ENCODE results near the gene TCEAL1. TPM values are rescaled to one million over a fixed set of nuclear protein-coding genes. Genes with fewer than 3 reads are reported as not detected.

The TCEAL1 gene
- total RNA-seq, 1 donor: 38.7 TPM

GRCh38 chrX:103629318-103630170, 769 bp downstream of the TCEAL1 start:
- Histone ChIP-seq H3K79me2 (ENCODE audit: insufficient read depth, low read length) (peaks cover 18% of the 10 kb centered on the region), H3K27ac (ENCODE audit: low read depth, low read length) (peak overlapping the region; percentile 74), H3K4me2 (ENCODE audit: insufficient read depth, low read length) (peak overlapping the region; percentile 72), H4K20me1 (ENCODE audit: insufficient read depth, low read length) (no peaks in the 10 kb centered on the region), H3K9me3 (ENCODE audit: low read depth, low read length) (no peaks in the 10 kb centered on the region), H3K4me1 (ENCODE audit: insufficient read depth, low read length) (peaks cover 3% of the 10 kb centered on the region), H3K27me3 (ENCODE audit: insufficient read depth, low read length) (peaks cover 13% of the 10 kb centered on the region), H3K36me3 (ENCODE audit: insufficient read depth, low read length) (no peaks in the 10 kb centered on the region), H2AFZ (ENCODE audit: low read length) (peak overlapping the region; percentile 90), H3K4me3 (ENCODE audit: insufficient read depth, low read length) (peak overlapping the region; percentile 82)
- DNase-seq (ENCODE audit: insufficient read length, low spot score, missing footprints): no peak
- peak; percentile 53 for TF ChIP-seq CTCF (IDR thresholded peaks at IDR 0.05; ENCODE audit: extremely low read depth, low read depth, low read length)

GRCh38 chrX:103630171-103630511, 1.4 kb downstream of the TCEAL1 start:
- Histone ChIP-seq H3K79me2 (ENCODE audit: insufficient read depth, low read length) (peaks cover 18% of the 10 kb centered on the region), H3K27ac (ENCODE audit: low read depth, low read length) (peak overlapping the region; percentile 74), H3K4me3 (ENCODE audit: insufficient read depth, low read length) (peak overlapping the region; percentile 82), H3K36me3 (ENCODE audit: insufficient read depth, low read length) (no peaks in the 10 kb centered on the region), H3K4me2 (ENCODE audit: insufficient read depth, low read length) (peak overlapping the region; percentile 72), H3K9me3 (ENCODE audit: low read depth, low read length) (no peaks in the 10 kb centered on the region), H4K20me1 (ENCODE audit: insufficient read depth, low read length) (no peaks in the 10 kb centered on the region), H3K27me3 (ENCODE audit: insufficient read depth, low read length) (peaks cover 13% of the 10 kb centered on the region), H3K4me1 (ENCODE audit: insufficient read depth, low read length) (peaks cover 3% of the 10 kb centered on the region), H2AFZ (ENCODE audit: low read length) (peak overlapping the region; percentile 90)
- no peak for TF ChIP-seq CTCF (IDR thresholded peaks at IDR 0.05; ENCODE audit: extremely low read depth, low read depth, low read length)
- no peak for DNase-seq (ENCODE audit: insufficient read length, low spot score, missing footprints)

GRCh38 chrX:103631145-103631544, 2.4 kb downstream of the TCEAL1 start:
- Histone ChIP-seq H3K4me3 (ENCODE audit: insufficient read depth, low read length) (no peak overlapping the region), H3K27ac (ENCODE audit: low read depth, low read length) (no peak overlapping the region), H3K36me3 (ENCODE audit: insufficient read depth, low read length) (no peaks in the 10 kb centered on the region), H2AFZ (ENCODE audit: low read length) (no peak overlapping the region), H3K9me3 (ENCODE audit: low read depth, low read length) (no peaks in the 10 kb centered on the region), H3K4me1 (ENCODE audit: insufficient read depth, low read length) (peaks cover 3% of the 10 kb centered on the region), H4K20me1 (ENCODE audit: insufficient read depth, low read length) (no peaks in the 10 kb centered on the region), H3K79me2 (ENCODE audit: insufficient read depth, low read length) (peaks cover 12% of the 10 kb centered on the region), H3K27me3 (ENCODE audit: insufficient read depth, low read length) (peaks cover 9% of the 10 kb centered on the region), H3K4me2 (ENCODE audit: insufficient read depth, low read length) (no peak overlapping the region)
- no peak for TF ChIP-seq CTCF (IDR thresholded peaks at IDR 0.05; ENCODE audit: extremely low read depth, low read depth, low read length)
- no peak for DNase-seq (ENCODE audit: insufficient read length, low spot score, missing footprints)

DNA sequence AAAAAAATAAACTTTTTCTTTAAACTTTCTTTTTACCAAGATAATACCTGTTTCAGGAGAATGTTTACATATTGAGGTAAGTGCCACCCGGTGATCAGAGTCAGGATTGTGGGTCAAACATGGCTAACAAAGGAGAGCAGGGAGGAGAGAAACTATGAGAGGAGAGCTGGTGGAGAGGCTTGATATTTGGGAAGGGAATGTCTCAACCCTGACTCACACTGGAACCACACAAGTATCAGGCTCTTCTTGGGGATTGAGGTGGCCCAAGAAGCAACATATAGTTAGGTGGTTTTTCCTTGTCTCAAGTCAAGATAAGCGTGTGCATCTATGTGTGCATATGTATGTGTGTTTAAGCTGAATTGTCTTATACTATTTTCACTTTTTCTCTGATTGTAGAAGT, 6.7 kb downstream of the TCEAL1 start:
- no peak overlapping the region for H2AFZ ChIP-seq (ENCODE audit: low read length)

More for the DNA sequence above, 6.7 kb downstream of the TCEAL1 start:
- Histone ChIP-seq H3K27ac (ENCODE audit: low read depth, low read length) (no peak overlapping the region), H4K20me1 (ENCODE audit: insufficient read depth, low read length) (no peaks in the 10 kb centered on the region), H3K9me3 (ENCODE audit: low read depth, low read length) (no peaks in the 10 kb centered on the region), H3K36me3 (ENCODE audit: insufficient read depth, low read length) (no peaks in the 10 kb centered on the region), H3K4me1 (ENCODE audit: insufficient read depth, low read length) (peaks cover 7% of the 10 kb centered on the region), H3K27me3 (ENCODE audit: insufficient read depth, low read length) (peaks cover 3% of the 10 kb centered on the region), H3K79me2 (ENCODE audit: insufficient read depth, low read length) (no peaks in the 10 kb centered on the region), H3K4me2 (ENCODE audit: insufficient read depth, low read length) (no peak overlapping the region), H3K4me3 (ENCODE audit: insufficient read depth, low read length) (no peak overlapping the region)
- TF ChIP-seq CTCF (IDR thresholded peaks at IDR 0.05; ENCODE audit: extremely low read depth, low read depth, low read length): no peak
- DNase-seq (ENCODE audit: insufficient read length, low spot score, missing footprints): no peak

All from osteoblast (primary cell).